ENCODE measurements around the gene REXO1. TPM values are rescaled to one million over a fixed set of nuclear protein-coding genes. Genes with fewer than 3 reads are reported as not detected.

REXO1 gene
- total and polyA plus RNA-seq, 2 donors, result 7.9 to 20.5 TPM

DNA sequence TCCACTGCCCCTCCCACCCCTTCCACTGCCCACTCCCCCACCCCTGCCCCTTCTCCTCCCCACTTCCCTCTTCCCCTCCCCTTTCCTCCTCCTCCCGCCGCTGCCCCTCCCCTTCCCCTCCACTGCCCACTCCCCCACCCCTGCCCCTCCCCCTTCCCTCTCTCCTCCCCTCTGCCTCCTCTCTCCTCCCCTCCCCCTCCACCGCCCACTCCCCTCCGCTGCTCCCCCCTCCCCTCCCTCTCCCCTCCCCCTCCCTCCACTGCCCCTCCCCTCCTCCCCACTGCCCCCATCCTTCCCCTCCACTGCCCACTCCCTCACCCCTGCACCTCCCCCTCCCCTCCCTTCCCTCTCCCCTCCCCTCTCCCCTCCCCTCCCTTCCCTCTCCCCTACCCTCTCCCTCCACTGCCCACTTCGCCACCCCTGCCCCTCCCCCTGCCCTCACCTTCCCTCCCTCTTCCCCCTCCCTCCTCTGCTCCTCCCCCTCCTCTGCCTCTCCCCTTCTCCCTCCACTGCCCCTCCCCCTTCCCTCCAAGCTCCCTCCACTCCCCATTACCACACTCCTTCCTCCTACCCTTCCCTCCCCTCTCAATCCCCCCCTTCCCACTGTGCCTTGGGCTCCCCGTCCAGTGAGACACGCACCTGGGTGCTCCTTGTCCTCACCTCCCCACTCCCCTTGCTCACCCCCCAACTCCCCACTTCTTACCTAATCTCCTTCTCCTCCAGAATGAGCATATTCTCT lies 58.1 kb downstream of the REXO1 start:
- H3K4me3 ChIP-seq (ENCODE audit: low read depth, low read length), result no peak overlapping the region
- 33% methylated on average over 7 of the region's 7 CpGs for WGBS
- DNase-seq (ENCODE audit: extremely low spot score), result no peak
- H3K36me3 ChIP-seq (ENCODE audit: insufficient read depth), result no peaks in the 10 kb centered on the region
- H3K4me1 ChIP-seq (ENCODE audit: insufficient read depth), result no peaks in the 10 kb centered on the region
- no peak overlapping the region for H3K27ac ChIP-seq (ENCODE audit: low read depth)

DNA sequence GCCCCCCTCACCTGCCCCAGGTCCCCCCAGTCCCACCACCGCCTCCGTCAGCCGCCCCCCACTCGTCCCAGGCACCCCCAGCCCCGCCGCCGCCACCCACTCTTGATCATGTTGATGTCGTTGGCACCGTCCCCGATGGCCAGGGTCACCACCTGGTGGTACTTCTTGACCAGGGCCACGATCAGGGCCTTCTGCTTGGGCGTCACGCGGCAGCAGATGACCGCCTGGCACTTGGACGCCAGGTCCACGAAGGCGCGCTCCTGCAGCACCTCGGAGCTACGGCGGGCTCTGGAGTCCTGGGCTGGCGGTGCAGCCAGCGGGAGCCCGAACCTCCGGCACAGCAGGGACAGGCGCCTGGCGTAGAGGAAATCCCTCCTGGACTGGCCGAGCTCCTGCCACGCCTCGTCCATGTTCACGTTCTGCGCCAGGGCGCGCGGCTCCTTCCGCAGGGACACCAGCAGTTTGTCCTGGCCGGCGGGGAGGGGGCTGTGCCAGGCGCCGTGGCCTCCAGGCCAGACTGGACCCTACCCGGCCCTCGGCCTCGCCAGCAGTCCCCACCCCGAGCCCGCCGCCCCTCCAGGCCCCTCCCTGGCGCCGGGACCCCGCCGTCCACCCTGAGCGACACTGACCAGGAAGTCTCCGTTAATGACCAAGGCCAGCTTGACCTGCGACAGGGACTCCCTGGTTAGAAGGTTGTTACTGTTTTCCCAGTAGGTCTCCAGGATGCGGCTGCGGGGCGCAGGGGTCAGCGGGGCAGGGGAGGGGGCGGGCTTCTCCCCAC lies 58.8 kb downstream of the REXO1 start:
- no peak for DNase-seq (ENCODE audit: extremely low spot score)
- Histone ChIP-seq H3K4me1 (ENCODE audit: insufficient read depth) (no peaks in the 10 kb centered on the region), H3K4me3 (ENCODE audit: low read depth, low read length) (no peak overlapping the region), H3K36me3 (ENCODE audit: insufficient read depth) (no peaks in the 10 kb centered on the region), H3K27ac (ENCODE audit: low read depth) (no peak overlapping the region)
- 13% methylated on average over 59 of the region's 59 CpGs for WGBS

- H3K36me3 ChIP-seq (ENCODE audit: insufficient read depth), result no peaks in the 10 kb centered on the region
- 72% methylated on average over 8 of the region's 8 CpGs for WGBS
- no peak overlapping the region for H3K4me3 ChIP-seq (ENCODE audit: low read depth, low read length)
- DNase-seq (ENCODE audit: extremely low spot score), result no peak
- no peak overlapping the region for H3K27ac ChIP-seq (ENCODE audit: low read depth)
- H3K4me1 ChIP-seq (ENCODE audit: insufficient read depth), result no peaks in the 10 kb centered on the region
These were observed 61.2 kb downstream of the REXO1 start for GRCh38 chr19:1787116-1787515.

DNA sequence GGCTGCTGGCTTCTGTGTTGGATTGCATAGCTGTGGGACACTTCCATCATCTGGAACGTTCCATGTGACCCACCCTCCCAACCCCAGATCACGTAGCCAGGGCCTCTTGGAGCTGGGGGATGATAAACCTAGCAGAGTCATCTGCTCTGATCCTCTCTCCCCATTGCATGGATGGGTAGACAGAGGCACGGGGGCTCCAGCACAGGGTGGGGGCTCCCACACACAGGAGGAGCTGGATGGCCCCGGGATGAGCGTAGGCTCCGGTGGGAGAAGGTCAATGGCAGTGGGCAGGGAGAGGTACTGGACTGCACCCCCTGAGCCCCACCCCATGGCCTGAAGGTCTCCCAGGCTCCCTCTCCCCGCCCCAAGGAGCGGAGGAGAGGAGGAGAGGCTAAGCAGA lies 61.6 kb downstream of the REXO1 start:
- no peak for DNase-seq (ENCODE audit: extremely low spot score)
- Histone ChIP-seq H3K36me3 (ENCODE audit: insufficient read depth) (no peaks in the 10 kb centered on the region), H3K4me3 (ENCODE audit: low read depth, low read length) (no peak overlapping the region), H3K4me1 (ENCODE audit: insufficient read depth) (no peaks in the 10 kb centered on the region), H3K27ac (ENCODE audit: low read depth) (no peak overlapping the region)
- 86% methylated on average over 8 of the region's 8 CpGs for WGBS

GRCh38 chr19:1785310-1785709 lies 63.0 kb downstream of the REXO1 start:
- H3K36me3 ChIP-seq (ENCODE audit: insufficient read depth), result no peaks in the 10 kb centered on the region
- DNase-seq (ENCODE audit: extremely low spot score), result no peak
- no peaks in the 10 kb centered on the region for H3K4me1 ChIP-seq (ENCODE audit: insufficient read depth)
- no peak overlapping the region for H3K4me3 ChIP-seq (ENCODE audit: low read depth, low read length)
- H3K27ac ChIP-seq (ENCODE audit: low read depth), result no peak overlapping the region
- WGBS, result 92% methylated on average over 19 of the region's 19 CpGs

- no peaks in the 10 kb centered on the region for H3K4me1 ChIP-seq (ENCODE audit: insufficient read depth)
- no peaks in the 10 kb centered on the region for H3K36me3 ChIP-seq (ENCODE audit: insufficient read depth)
- H3K27ac ChIP-seq (ENCODE audit: low read depth), result no peak overlapping the region
- DNase-seq (ENCODE audit: extremely low spot score), result no peak
- H3K4me3 ChIP-seq (ENCODE audit: low read depth, low read length), result no peak overlapping the region
- WGBS, result 71% methylated on average over 9 of the region's 9 CpGs
These were observed 64.4 kb downstream of the REXO1 start for GRCh38 chr19:1783874-1784273.

DNA sequence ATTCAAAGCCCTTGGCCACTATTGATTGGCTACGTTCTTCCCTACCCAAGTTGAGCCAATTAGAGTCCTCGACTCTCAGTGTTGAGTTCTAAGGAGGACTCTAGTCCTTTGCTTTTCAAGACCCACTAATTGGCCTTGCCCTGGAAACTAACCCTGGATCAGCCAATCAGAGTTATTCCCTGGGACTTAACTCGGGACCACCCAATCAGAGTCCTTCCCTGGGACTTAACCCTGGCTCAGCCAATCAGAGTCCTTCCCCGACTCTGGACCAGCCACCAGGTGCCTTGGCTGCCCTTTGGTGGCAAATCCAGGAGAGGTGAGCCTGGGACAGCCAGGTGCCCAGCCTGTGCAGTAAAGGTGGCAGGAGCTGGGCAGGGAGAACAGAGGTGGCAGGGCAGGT lies 64.9 kb downstream of the REXO1 start:
- no peak overlapping the region for H3K4me3 ChIP-seq (ENCODE audit: low read depth, low read length)
- no peak for DNase-seq (ENCODE audit: extremely low spot score)
- no peaks in the 10 kb centered on the region for H3K4me1 ChIP-seq (ENCODE audit: insufficient read depth)

GRCh38 chr19:1782521-1782920 lies 65.8 kb downstream of the REXO1 start:
- WGBS, result 77% methylated on average over 7 of the region's 7 CpGs
- Histone ChIP-seq H3K36me3 (ENCODE audit: insufficient read depth) (no peaks in the 10 kb centered on the region), H3K4me3 (ENCODE audit: low read depth, low read length) (no peak overlapping the region), H3K27ac (ENCODE audit: low read depth) (no peak overlapping the region), H3K4me1 (ENCODE audit: insufficient read depth) (no peaks in the 10 kb centered on the region)
- DNase-seq (ENCODE audit: extremely low spot score), result no peak

More for the DNA sequence above, 64.9 kb downstream of the REXO1 start:
- H3K27ac ChIP-seq (ENCODE audit: low read depth), result no peak overlapping the region
- 87% methylated on average over 4 of the region's 4 CpGs for WGBS
- no peaks in the 10 kb centered on the region for H3K36me3 ChIP-seq (ENCODE audit: insufficient read depth)

DNA sequence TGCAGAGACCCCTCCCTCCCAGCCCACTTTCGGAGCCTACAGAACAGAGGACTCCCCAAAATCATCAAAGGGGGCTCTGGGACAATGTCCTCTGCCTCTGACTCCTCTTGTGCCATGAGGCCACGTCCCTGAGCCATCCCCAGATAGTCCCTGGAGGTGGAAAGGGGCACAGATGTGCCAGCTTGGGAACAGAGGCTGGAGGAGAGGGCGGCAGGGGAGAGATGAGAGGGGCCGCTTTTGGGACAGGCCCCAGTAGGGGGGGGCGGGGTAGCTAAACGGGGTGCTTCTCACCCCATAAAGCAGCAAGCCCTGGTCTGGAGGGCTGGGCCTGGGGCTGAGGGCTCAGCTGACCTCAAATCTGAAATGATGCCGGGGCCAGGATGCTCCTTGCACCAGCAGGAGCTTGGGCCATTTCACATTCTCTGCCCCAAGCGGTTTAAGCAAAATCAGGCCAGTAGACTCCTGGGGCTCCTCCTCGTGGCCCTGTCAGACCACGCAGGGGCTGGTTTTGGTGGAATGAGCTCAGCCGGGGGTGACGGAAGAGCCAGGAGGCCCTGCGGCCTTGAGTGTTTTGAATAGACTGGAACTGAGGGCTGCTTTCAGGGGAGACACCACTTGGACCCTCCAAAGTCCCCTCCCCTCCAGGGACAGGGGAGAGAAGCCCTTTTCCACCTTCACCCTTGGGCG lies 67.9 kb downstream of the REXO1 start:
- Histone ChIP-seq H3K27ac (ENCODE audit: low read depth) (no peak overlapping the region), H3K36me3 (ENCODE audit: insufficient read depth) (no peaks in the 10 kb centered on the region), H3K4me1 (ENCODE audit: insufficient read depth) (peaks cover 2% of the 10 kb centered on the region), H3K4me3 (ENCODE audit: low read depth, low read length) (no peak overlapping the region)
- DNase-seq (ENCODE audit: extremely low spot score), result no peak
- WGBS, result 40% methylated on average over 14 of the region's 14 CpGs

- no peaks in the 10 kb centered on the region for H3K36me3 ChIP-seq (ENCODE audit: insufficient read depth)
- no peak for DNase-seq (ENCODE audit: extremely low spot score)
- no peak overlapping the region for H3K27ac ChIP-seq (ENCODE audit: low read depth)
- H3K4me3 ChIP-seq (ENCODE audit: low read depth, low read length), result no peak overlapping the region
- H3K4me1 ChIP-seq (ENCODE audit: insufficient read depth), result peaks cover 2% of the 10 kb centered on the region
- 29% methylated on average over 16 of the region's 16 CpGs for WGBS
These were observed 68.7 kb downstream of the REXO1 start for GRCh38 chr19:1779574-1779973.

GRCh38 chr19:1777149-1777548 lies 71.1 kb downstream of the REXO1 start:
- WGBS, result 58% methylated on average over 10 of the region's 10 CpGs
- DNase-seq (ENCODE audit: extremely low spot score), result no peak
- no peaks in the 10 kb centered on the region for H3K36me3 ChIP-seq (ENCODE audit: insufficient read depth)
- no peak overlapping the region for H3K4me3 ChIP-seq (ENCODE audit: low read depth, low read length)
- peaks cover 2% of the 10 kb centered on the region for H3K4me1 ChIP-seq (ENCODE audit: insufficient read depth)
- H3K27ac ChIP-seq (ENCODE audit: low read depth), result no peak overlapping the region

GRCh38 chr19:1776606-1777147 lies 71.6 kb downstream of the REXO1 start:
- no peak for DNase-seq (ENCODE audit: extremely low spot score)
- H3K36me3 ChIP-seq (ENCODE audit: insufficient read depth), result no peaks in the 10 kb centered on the region
- H3K4me1 ChIP-seq (ENCODE audit: insufficient read depth), result peaks cover 2% of the 10 kb centered on the region
- H3K4me3 ChIP-seq (ENCODE audit: low read depth, low read length), result no peak overlapping the region
- no peak overlapping the region for H3K27ac ChIP-seq (ENCODE audit: low read depth)
- 4% methylated on average over 23 of the region's 23 CpGs for WGBS

DNA sequence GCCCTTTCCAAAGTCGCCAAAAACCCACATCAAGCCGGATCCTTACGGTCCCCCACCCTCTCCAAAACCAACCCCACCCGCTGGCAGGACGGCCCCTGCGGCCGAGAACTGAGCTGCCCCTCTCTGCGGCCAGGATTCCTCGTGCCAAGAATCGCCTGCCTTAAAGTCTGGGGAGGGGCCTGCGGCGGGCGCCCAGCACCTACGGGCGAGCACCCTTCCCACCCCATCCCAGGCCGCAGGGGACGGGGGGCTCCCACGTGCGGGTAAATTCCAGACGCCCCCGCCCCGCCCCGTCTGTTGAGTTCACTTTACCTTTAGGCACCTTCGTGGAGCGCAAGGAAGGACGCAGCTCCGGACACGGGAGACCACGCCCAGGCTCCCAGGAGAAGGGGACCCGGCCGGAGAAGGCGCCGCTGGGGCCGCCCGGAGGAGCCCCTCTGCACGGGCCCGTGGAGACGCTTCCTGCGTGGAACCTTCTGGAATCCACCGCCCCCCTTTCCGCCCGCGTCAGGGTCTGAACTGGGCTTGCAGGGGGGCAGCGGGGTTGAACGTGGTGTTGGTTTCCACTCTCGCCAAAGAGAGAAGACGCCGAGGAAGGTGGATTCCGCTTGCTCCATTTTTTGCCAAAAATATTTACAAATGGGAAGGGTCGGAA lies 72.2 kb downstream of the REXO1 start:
- H3K4me1 ChIP-seq (ENCODE audit: insufficient read depth), result peaks cover 2% of the 10 kb centered on the region
- H3K27ac ChIP-seq (ENCODE audit: low read depth), result no peak overlapping the region
- WGBS, result 2% methylated on average over 50 of the region's 50 CpGs
- no peak overlapping the region for H3K4me3 ChIP-seq (ENCODE audit: low read depth, low read length)
- no peak for DNase-seq (ENCODE audit: extremely low spot score)
- H3K36me3 ChIP-seq (ENCODE audit: insufficient read depth), result no peaks in the 10 kb centered on the region

Data from urinary bladder (tissue), 4 donors.